ENCODE results near the gene AFM. TPM values are rescaled to one million over a fixed set of nuclear protein-coding genes. Genes with fewer than 3 reads are reported as not detected.

AFM gene
- total RNA-seq, 1 donor from 2014 or later, result not detected

Other genes with a start within 250 kb of the AFM start
- gene ANKRD17, start 222.9 kb upstream of the AFM start, total RNA-seq, result 48.4 and 65.3 TPM in 2 replicates
- not detected in 2 replicates for gene ALB, start 77.5 kb upstream of the AFM start, total RNA-seq
- not detected in 2 replicates for gene AFP, start 45.5 kb upstream of the AFM start, total RNA-seq
- gene RASSF6, start 138.7 kb downstream of the AFM start, total RNA-seq, result not detected in 2 replicates